HG03558 (cell line): Measurements from ENCODE around the gene MYRF.

Experiments used
- ATAC-seq: cut with Tn5 transposase; IDR thresholded peaks from one replicate; pipeline ENCODE4 v1.9.1; 2021; ENCODE audit warnings: moderate number of reproducible peaks; ENCODE audit not compliant: unreplicated experiment; ENCODE audit errors: extremely low read depth

The MYRF gene

DNA sequence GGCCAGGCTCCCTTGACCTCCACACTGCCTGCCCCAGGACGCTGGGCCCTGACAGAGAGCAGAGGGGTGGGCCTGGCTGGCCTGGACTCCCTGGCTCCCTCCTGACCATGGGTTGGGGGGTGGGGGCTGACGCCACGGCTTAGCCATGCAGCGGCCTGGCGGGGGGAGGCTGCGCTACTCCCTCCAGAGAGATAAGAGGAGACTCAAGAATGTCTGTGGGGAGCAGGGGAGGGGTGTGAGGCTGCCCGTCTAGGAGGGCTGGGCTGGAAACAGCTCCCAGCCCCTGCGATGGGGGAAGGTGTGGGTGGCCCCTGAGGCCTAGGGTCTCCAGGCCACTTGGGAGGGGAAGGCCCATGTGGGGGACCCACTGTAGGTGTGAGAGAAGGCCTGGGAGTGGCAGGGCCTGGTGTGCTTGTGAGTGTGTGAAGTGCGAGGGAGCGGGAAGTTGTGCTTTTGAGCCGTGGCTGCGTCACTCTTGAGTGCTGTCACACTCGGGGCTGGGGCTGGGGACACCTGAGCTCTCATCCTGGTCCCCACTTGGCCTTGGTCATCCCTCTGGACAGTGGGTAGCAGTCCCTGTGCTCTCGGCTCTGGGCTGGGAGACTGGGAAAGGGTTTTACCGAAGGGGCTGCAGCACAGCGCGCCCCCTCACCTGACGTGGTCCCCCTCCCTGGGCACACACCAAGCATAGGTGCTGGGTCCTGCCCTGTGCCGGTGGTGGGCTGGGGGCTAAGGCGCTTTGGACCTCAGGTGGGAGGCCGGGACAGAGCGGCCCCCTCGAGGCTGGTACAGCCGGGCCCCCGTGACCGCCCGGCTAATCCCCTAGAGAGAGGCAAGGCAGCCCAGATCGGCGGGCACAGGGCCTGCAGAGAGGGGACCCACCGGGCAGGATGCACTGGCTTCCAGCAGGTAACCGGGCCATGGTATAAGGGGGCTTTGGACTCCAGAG, 2.4 kb downstream of the MYRF start:
- no peak for ATAC-seq

DNA sequence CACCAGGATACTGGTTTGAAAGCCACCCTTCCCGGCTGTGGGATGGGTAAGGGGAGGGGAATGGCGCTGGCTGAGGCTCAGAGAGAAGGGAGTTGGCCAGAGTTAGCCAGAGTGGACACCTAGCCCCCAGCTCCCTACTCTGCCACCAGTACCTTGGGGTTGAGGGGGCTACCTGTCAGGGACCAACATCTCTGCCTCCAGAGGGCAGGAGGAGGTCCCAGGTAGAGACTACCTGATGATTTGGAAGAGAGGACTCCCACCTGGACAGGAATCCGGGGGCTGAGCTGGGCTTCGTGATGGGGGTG, 3.7 kb downstream of the MYRF start:
- no peak for ATAC-seq

DNA sequence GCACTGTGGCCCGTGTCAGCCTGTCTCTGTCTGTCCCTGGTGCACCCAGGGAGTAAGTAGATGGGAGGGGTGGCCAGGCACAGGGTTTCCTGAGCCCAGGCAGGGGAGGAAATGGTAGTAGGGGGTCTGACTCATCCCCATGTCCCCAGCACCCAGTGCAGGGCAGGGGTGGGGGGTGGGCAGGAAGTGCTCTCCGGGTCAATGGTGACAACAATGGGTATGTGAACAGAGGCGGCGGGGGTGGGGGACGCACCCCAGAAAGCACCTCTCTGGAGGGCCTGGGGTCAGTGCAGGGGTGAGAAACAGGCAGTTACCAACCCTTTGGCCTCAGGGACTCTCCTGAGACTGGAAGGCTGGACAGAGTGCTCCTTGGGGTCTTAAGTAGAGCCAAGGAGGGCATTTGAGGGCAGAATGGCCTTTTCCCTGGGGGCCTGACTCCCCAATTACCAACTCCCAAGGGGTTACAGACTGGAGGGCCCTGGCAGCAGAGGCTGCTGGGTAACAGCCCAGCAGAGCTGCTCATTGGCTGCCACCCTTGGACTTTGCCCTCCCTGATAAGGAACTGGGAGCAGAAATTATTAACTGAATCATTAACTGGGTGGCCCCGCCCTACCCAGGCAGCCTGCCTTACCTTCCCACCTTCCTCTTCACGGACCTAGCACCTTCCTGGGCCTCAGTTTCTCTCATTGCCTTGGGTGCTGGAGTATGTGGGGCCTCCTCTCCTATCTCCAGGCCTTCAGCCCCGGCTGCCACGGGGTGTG, 4.2 kb downstream of the MYRF start:
- no peak for ATAC-seq

DNA sequence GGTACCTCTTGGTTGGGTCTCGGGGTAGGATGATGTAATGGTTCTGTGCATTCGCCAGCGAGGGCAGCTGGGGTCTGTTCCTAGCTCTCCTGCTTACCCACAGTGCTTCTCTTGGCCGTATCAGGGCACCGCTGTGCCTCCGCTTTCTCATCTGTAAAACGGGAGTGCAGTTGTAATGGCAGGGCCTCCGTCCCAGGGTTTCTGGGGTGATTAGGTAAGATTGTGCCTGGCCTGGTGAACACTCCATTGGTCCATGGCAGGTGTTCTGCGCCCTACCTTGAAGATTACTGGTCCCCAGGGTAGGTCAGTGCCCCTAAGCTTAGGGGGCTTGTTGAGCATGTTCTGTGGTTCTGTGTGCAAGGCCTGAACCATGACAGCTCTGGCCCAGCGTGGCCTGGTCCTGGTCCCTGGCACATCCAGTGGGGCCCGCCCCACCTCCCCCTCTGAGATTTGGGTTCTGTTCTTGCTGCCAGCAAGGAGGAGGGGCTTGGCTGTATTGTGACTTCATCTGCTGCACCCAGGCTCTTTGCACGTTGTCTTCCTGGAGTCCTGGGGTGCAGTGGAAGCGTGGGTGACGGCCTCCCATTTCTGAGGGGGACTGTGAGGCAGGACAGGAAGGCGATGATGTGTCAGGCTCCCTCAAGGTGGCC, 4.9 kb downstream of the MYRF start:
- ATAC-seq = no peak

DNA sequence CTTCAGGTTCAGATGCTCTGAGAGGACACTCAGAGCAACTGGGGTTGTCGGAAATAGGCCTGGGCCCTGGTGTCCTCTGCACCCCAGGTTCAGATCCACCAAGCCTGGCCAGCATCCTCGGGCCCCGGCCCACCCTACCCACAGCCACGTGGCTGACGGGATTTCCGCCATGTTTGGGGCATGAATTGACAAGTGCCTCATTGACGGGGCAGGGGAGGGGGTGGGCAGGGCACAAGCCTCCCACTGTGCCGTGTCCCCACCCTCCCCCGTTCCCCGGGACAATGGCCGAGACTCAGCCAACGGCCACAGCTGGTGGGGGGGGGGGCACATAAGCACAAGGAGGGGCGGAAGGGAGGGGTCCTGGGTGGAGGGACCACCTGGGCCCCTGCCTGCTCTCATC, 8.5 kb downstream of the MYRF start:
- ATAC-seq = no peak

DNA sequence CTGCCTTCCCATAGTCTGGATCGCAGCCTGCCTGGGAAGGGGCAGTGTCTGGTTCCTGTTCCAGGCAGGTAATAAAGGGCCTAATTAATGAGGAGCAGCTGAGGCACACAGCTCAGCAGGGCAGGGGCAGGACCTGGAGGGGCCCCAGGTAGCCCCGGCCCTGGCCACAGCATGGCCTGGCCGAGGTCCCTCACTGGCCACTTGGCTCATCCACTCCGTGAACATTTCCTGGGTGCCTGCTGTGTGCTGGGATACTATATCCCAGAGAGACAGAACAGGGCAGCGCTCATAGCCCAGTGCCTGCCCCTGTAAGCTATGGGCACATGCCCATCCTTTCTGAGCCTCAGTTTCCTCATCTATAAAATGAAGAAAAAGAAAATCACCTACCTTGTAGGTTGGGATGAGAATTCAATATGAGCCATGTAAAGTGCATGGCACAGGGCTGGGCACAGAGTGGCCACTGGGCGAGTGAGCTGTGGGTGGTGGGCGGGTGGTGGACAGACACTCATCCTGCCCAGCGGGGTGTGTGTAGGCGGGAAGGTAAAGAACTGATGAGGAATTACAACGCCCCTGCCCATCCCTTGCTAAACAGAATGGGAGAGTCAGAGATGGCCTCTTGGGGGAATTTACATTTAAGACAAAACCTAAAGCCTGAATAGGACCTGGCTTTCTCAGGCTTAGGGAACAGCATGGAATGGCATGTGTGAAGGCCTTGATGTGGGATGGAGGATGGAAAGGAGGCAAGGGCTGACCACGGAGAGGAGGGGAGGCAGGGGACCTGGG, 9.2 kb downstream of the MYRF start:
- no peak for ATAC-seq

DNA sequence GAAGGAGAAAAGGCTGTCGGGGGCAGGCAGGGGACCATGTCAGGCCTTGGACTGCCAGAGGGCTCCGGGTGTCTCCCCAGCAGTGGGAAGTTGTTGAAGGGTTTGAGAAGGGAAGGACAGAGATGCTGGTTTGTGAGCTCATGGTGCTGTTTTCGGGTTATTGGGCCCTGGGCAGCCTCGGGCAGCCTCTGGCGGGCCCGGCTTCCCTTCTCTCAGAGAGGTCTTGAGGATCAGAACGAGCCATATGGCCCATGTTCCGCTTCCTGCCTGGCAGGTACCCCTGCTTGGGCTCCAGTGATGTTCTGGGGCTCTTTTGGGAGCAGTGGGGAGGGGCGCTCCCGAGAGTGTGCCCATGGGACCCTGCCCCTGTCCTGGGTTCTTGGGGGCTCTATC, 9.8 kb downstream of the MYRF start:
- no peak for ATAC-seq

DNA sequence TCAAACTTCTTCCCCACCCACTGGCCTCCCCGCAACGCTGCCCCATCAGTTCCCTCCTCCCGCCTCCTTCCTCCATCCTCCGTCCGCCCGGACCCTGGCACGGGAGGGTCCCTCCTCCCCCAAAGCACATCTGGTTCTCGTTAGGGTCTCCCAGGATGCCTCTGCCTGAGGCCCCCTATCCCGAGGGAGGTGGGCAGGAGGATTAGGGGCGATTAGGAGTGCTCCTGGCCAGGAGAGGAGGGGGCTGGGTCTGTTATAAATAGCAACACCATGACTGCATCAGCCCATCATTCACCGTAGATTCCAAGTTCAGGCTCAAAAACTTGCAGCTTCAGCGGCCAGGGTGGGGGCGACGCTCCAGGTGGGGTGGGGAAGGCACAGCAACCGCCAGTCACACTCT, 10.4 kb downstream of the MYRF start:
- no peak for ATAC-seq

DNA sequence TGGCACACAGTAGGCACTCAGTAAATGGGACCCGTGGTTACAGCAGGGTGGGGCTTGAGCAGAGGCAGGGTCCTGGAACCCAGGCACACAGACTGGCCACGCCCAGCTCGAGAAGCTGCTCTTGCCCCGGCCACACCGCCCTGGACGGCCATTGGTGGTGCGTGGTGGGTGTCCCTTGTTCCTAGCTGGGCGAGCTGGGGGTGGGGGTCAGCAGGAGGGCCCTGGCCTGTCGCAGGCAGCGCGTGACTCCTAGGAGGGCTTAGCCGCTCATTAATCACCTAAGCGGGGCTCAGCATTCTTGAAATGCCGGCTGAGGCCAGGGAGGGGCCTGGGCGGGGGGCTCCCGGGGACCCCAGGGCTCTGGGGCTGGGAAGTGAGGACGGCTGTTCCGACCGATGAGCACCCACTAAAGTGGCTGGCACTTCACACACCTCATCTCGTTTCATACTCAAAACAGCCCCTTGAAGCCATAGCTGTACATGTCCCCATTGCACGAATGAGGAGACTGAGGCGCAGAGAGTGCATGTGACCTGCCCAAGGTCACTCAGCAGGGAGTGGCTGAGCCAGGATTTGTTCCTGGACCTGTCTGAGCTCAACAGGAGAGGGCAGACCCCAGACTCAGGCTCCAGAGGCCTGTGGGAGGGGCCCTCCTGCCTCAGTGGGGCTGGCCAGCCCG, 11.6 kb downstream of the MYRF start:
- ATAC-seq = no peak

DNA sequence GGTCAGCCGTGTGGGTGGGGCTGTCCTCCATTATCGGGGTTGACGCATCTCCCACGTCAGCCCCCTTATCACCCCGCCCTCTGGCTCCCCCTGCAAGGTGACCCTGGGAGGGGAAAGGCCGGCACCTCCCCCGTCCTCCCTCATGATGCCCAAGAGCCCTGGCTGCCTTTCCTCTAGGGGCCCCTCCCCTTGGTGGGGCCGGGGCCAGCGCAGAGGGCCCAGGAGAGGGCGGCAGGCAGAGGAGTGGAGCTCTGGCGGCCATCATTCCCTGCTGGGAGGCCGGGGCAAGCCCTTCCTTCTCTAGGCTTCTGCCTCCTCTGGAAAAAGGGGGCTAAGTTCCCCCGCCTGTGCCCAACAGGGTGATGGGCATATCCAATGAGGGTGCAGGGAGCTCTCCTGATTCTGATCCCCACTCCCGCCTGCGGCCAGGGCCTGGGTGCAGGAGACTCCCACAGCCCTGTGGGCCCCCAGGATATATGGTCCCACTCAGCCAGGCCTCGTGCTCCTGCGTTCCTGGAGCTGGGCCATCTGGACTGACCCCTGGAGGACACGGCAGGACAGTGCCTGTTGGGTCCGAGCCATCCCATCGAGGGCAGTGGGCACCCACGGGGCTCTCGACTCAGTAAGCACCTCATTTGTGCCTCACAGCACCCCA, 12.3 kb downstream of the MYRF start:
- no peak for ATAC-seq

DNA sequence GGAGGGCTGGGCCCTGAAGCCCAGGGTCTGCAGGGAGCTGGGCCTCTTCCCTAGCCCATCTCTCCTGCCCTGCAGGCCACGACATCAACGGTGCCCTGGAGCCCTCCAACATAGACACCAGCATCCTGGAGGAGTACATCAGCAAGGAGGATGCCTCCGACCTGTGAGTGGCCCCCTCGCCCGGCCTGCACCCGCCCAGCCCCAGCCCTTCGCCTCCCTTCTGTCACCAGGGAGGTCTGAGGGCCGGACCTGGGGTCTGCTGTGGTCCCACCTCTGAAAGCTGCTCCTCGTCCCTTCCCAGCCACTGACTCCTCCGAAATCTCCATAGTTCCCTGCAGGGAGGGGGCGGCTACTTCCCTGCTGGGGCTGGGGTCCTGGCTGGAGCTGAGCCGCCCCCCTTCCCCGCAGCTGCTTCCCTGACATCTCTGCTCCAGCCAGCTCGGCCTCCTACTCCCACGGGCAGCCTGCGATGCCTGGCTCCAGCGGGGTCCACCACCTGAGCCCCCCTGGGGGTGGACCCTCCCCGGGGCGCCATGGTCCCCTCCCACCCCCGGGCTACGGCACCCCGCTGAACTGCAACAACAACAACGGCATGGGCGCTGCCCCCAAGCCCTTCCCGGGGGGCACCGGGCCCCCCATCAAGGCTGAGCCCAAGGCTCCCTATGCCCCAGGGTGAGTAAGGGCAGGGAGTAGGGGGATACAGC, 13.3 kb downstream of the MYRF start:
- no peak for ATAC-seq

DNA sequence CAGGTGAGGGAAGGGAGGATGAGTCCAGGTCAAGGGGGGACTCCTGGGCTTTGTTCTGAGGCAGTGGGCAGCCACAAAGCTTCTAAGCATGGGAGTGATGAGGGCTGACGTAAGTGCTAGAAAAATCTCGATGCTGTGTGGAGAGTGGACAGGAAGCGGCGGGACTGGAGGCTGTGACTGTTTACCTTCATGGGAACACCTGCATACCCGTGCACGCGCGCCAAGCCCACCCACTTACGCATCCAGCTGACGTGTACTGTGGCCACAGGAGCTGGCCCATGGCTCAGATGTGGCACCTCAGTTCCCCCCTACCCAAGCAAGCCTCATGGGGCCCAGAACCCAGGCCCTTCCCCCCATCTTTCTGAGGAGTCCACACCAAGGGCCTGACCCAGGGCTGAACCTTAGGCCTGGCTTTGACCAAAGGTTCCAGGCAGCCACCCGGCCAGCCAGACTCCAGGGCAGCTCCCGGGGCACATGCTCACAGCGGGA, 14.0 kb downstream of the MYRF start:
- ATAC-seq = no peak

DNA sequence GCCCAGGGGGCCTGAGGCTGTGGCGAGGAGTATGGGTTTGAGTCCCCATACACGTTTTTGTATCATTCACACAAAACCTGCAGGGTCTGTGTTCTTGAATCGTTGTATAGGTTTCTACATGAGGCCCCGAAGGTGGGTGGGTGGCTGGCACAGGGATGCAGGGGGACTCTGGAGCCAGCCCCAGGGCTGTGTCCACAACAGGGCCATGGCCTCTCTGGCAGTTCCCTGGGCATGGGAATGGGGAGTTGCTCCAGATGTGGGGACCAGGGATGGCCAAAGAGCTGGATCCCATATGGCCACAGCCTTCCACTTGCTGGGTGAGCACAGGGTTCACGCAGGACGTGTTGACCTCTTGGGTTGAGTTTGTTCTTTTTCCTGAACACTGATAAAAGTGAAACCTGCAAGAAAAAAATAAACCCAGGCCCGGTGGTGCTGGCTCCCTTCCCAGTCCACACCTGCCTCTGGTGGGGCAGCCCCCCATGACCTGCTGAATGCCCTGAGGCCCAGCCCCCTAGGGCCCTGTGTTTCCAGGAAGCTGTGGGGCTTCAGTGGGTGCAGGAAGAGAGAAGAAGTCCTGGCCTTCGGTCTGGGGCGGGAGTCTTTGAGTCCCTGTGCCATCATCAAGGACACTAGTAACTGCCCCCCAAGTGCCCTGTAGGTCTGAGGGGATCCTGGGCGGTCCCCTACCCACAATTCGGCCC, 16.1 kb downstream of the MYRF start:
- no peak for ATAC-seq

DNA sequence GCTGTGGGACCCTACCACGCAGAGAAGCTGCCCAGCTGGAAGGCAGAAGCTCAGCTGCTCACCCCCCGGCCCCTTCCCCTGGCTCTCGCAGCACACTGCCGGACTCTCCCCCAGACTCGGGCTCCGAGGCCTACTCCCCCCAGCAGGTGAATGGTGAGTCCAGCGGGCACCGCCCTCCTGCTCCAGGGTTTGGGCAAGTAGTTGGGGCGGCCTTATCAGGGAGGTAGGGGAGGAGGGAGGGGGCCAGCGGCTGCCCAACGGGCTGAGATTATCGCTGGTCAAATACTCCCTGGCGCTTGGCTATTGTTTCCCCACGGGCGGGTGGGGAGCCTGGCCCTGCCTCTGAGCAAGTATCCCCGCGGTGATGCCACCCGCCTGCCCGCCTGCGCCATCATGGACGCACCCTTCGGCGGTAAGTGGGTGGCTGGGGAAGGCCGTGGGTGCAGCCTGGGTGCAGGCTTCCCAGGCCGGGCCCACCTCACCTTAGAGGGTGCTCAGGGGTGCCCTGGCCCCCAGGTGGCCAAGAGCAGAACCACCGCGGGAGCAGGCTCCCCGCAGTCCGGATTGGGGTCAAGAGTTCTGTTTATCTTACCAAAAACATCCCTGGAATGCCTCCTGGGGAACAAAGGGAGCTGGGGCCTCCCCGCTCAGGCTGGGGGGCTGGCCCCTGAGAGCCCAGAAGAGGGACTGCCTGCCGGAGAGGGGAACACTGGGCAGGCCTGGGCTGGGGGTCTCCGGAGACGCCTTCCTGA, 16.9 kb downstream of the MYRF start:
- ATAC-seq = no peak

DNA sequence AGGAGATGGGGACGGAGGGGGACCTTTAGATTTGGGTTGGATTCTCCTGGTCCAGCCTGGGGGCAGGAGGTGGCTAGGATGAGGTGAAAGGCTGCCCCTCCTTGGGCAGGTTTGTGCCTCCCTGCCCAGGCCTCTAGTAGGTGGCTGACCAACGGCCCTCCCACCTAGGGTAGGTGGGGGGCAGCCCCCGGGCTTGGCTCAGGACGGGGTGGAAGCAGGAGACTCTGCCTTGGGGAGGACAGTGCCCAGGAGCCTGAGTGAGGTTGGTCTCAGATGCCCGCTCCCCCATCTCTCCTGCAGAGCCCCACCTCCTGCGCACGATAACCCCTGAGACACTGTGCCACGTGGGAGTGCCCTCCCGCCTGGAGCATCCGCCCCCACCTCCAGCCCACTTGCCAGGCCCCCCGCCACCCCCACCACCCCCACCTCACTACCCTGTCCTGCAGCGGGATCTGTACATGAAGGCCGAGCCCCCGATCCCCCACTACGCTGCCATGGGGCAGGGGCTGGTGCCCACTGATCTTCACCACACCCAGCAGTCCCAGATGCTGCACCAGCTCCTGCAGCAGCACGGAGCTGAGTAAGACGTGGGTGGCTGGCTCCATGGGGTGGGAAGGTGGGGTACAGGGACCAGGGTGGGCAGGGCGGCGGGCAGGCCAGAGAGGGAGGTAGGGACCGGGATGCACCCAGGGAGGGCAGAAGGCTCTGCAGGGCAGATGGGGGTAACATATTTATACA, 17.7 kb downstream of the MYRF start:
- no peak for ATAC-seq

DNA sequence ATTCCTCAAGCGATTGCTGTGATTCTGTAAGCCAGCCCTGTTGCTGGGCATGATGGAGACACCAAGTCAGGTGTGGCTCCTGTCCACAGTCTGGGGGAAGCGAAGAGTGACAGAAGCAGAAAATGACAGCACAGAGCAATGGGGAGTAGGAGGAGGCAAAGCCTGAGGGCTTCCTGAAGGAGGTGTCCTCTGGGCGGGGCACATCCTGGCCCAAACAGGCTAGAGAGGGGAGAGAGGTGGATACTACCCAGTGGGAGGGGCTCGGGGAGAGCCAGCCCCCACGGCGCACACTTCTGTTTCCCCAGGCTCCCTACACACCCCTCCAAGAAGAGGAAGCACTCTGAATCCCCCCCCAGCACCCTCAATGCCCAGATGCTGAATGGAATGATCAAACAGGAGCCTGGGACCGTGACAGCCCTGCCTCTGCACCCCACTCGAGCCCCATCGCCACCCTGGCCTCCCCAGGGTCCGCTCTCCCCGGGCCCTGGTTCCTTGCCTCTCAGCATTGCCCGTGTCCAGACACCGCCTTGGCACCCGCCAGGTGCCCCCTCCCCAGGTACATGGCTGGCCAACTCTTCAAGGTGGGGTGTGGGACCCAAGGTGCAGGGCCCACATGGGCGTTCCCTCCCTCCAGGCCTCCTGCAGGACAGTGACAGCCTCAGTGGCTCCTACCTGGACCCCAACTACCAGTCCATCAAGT, 18.9 kb downstream of the MYRF start:
- no peak for ATAC-seq
